Stimulated activated CD8-positive, alpha-beta memory T cell treated with anti-CD3 and anti-CD28 coated beads, Interleukin-12 subunit alpha, Interleukin-12 subunit beta, amount 100 ng/mL, for 24 hours (primary cell): ENCODE results near the gene RPRD2.
A peak's percentile ranks its signal among the peaks of the same experiment; 100 is the strongest.
"Not testable (repeated sequence)": the region's sequence is repeated elsewhere in the genome, so short reads cannot be mapped to it uniquely, and the experiment has no call there.

Experiments
- DNase-seq: peaks from one replicate; pipeline ENCODE4 v3.0.0-alpha.2; 2020; ENCODE audit errors: extremely low read depth

The RPRD2 gene

GRCh38 chr1:150363426-150364230, at the start of gene RPRD2:
RPRD2 (plus strand) TSS chr1:150364147; CDS start chr1:150364715, 568 bp downstream.
- peak; percentile 97 for DNase-seq

DNA sequence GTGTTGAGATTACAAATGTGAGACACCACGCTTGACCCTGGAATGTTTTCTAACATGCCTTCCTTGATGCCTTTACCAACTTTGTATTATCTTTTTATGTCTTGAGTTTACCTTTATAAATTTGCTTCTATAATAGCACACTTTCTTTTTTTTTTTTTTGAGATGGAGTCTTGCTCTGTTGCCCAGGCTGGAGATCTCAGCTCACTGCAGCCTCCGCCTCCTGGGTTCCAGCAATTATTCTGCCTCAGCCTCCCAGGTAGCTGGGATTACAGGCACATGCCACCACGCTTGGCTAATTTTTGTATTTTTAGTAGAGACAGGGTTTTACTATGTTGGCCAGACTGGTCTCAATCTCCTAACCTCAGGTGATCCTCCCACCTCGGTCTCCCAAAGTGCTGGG, 49.3 kb upstream of the RPRD2 start:
- DNase-seq: not testable (repeated sequence)

DNA sequence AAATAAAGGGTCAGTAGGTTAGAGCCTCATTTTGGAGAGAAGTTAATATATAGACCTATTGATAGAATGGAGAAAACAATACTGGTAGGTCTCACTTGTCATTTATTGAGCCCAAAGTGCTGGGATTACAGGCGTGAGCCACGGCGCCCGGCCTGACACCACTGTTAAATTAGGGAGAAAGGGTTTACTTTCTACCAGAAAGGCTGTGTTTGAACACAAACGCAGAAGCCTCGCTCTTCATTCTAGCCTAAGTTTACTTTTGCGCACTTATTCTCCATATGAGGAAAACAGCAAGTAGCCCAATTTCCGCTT, 43.3 kb upstream of the RPRD2 start:
- no peak for DNase-seq

GRCh38 chr1:150321826-150322166, 42.2 kb upstream of the RPRD2 start:
- DNase-seq: no peak

- DNase-seq: no peak
These were observed 41.6 kb upstream of the RPRD2 start for GRCh38 chr1:150322310-150322709.

DNA sequence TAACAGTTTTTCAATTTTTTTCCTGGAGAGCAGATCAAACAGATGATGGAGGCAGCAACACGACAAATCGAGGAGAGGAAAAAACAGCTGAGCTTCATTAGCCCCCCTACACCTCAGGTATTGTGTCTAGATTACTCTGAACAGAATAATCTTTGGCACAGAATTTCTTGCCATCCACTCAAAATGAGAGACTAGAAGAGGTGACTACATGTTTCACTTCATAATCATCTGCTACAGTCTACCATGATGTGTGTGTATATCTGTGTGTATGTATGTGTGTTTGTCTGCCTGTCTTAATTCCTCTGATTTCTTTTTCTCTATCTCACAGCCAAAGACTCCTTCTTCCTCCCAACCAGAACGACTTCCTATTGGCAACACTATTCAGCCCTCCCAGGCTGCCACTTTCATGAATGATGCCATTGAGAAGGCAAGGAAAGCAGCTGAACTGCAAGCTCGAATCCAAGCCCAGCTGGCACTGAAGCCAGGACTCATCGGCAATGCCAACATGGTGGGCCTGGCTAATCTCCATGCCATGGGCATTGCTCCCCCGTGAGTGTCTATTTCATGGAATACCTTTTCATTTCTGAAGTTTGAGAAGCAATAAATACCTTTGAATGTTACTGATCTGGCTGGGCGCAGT, 31.2 kb upstream of the RPRD2 start:
- DNase-seq: no peak

- no peak for DNase-seq
These were observed 17.6 kb upstream of the RPRD2 start for GRCh38 chr1:150346316-150346715.

GRCh38 chr1:150352866-150353265, 11.1 kb upstream of the RPRD2 start:
- no peak for DNase-seq

GRCh38 chr1:150362721-150363425, 1.1 kb upstream of the RPRD2 start:
- DNase-seq: no peak

GRCh38 chr1:150364231-150365003, 470 bp downstream of the RPRD2 start:
- peak; percentile 39 for DNase-seq

GRCh38 chr1:150365941-150366340, 2.0 kb downstream of the RPRD2 start:
- DNase-seq: no peak

- DNase-seq: no peak
These were observed 2.7 kb downstream of the RPRD2 start for GRCh38 chr1:150366416-150367296.

GRCh38 chr1:150371110-150371509, 7.2 kb downstream of the RPRD2 start:
- no peak for DNase-seq

DNA sequence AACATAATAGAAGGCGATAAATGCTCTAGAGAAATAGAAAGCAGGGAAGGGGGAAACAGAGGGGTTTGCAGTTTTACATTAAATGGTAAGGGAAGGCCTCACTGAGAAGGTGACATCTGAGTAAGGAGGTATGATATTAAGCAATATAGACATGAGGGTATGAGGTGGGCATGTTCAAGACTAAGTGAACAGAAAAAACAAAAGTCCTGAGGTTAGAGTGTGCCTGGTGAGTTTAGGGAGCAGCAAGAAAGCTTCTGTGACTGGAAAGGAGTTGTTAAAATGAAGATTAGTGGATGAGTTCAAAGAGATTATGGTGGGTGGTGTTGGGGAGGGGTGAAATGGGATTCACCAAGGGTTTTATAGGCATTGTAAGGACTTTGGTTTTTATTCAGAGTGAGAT, 8.6 kb downstream of the RPRD2 start:
- DNase-seq: no peak

GRCh38 chr1:150376110-150376509, 12.2 kb downstream of the RPRD2 start:
- no peak for DNase-seq

- no peak for DNase-seq
These were observed 19.8 kb downstream of the RPRD2 start for GRCh38 chr1:150383631-150384324.

- no peak for DNase-seq
These were observed 21.8 kb downstream of the RPRD2 start for GRCh38 chr1:150385537-150386445.

GRCh38 chr1:150386592-150386991, 22.6 kb downstream of the RPRD2 start:
- DNase-seq: no peak

DNA sequence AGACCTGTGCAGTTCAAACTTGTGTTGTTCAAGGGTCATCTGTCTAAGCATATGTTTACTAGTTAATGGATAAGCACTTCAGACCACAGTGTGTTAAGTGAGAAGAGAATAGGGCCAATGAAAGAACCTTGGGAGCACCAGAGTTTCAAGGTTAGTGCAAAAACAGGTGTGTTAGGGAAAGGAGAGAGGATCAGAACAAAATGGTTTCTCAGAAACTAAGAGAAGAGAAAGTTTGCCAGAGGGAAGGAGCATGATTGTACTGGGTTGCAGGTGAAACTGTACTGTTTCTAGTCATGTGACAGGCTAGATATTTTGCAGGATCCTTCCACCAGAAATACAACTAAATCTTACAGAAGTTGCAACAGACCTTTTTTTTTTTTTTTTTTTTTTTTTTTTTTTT, 23.3 kb downstream of the RPRD2 start:
- no peak for DNase-seq

GRCh38 chr1:150388241-150388640, 24.3 kb downstream of the RPRD2 start:
- DNase-seq: no peak
